Measurements from ENCODE around the gene IL17B.

Gene IL17B

GRCh38 chr5:149376711-149377447 is 2.2 kb downstream of the IL17B start:
- DNase-seq (ENCODE audit: low read depth in 2 of 2): no peak

- DNase-seq (ENCODE audit: low read depth in 2 of 2): no peak
Observed at GRCh38 chr5:149376104-149376503, 3.0 kb downstream of the IL17B start.

- DNase-seq (ENCODE audit: low read depth in 2 of 2): no peak
Observed at GRCh38 chr5:149375434-149375833, 3.7 kb downstream of the IL17B start.

- no peak for DNase-seq (ENCODE audit: low read depth in 2 of 2)
Observed at GRCh38 chr5:149374801-149375200, 4.3 kb downstream of the IL17B start.

GRCh38 chr5:149374303-149374702 is 4.8 kb downstream of the IL17B start:
- no peak for DNase-seq (ENCODE audit: low read depth in 2 of 2)

GRCh38 chr5:149372932-149373331 is 6.2 kb downstream of the IL17B start:
- DNase-seq (ENCODE audit: low read depth in 2 of 2): no peak

GRCh38 chr5:149372076-149372795 is 6.9 kb downstream of the IL17B start:
- DNase-seq (ENCODE audit: low read depth in 2 of 2): no peak

GRCh38 chr5:149371296-149371962 is 7.7 kb downstream of the IL17B start:
- DNase-seq (ENCODE audit: low read depth in 2 of 2): no peak

GRCh38 chr5:149370878-149371277 is 8.2 kb downstream of the IL17B start:
- DNase-seq (ENCODE audit: low read depth in 2 of 2): no peak

- no peak for DNase-seq (ENCODE audit: low read depth in 2 of 2)
Observed at GRCh38 chr5:149367972-149368645, 11.0 kb downstream of the IL17B start.

- no peak for DNase-seq (ENCODE audit: low read depth in 2 of 2)
Observed at GRCh38 chr5:149367249-149367971, 11.7 kb downstream of the IL17B start.

GRCh38 chr5:149366169-149366729 is 12.8 kb downstream of the IL17B start:
- DNase-seq (ENCODE audit: low read depth in 2 of 2): no peak

GRCh38 chr5:149365418-149365817 is 13.7 kb downstream of the IL17B start:
- DNase-seq (ENCODE audit: low read depth in 2 of 2): no peak

- no peak for DNase-seq (ENCODE audit: low read depth in 2 of 2)
Observed at GRCh38 chr5:149364719-149365118, 14.4 kb downstream of the IL17B start.

GRCh38 chr5:149363936-149364335 is 15.2 kb downstream of the IL17B start:
- no peak for DNase-seq (ENCODE audit: low read depth in 2 of 2)

- DNase-seq (ENCODE audit: low read depth in 2 of 2): no peak
Observed at GRCh38 chr5:149363358-149363757, 15.7 kb downstream of the IL17B start.

GRCh38 chr5:149362541-149362940 is 16.6 kb downstream of the IL17B start:
- no peak for DNase-seq (ENCODE audit: low read depth in 2 of 2)

- no peak for DNase-seq (ENCODE audit: low read depth in 2 of 2)
Observed at GRCh38 chr5:149360272-149360671, 18.8 kb downstream of the IL17B start.

- DNase-seq (ENCODE audit: low read depth in 2 of 2): no peak
Observed at GRCh38 chr5:149358868-149359495, 20.1 kb downstream of the IL17B start.

GRCh38 chr5:149358294-149358651 is 20.8 kb downstream of the IL17B start:
- no peak for DNase-seq (ENCODE audit: low read depth in 2 of 2)

Measured in fibroblast of skin of left biceps (primary cell).